Measurements from ENCODE around the gene DPM2. TPM values are rescaled to one million over a fixed set of nuclear protein-coding genes. Genes with fewer than 3 reads are reported as not detected.
A peak's percentile ranks its signal among the peaks of the same experiment; 100 is the strongest.

DPM2 gene
- total and polyA plus RNA-seq, 2 experiments from 2014 or later, result 36.6 to 92.4 TPM

DNA sequence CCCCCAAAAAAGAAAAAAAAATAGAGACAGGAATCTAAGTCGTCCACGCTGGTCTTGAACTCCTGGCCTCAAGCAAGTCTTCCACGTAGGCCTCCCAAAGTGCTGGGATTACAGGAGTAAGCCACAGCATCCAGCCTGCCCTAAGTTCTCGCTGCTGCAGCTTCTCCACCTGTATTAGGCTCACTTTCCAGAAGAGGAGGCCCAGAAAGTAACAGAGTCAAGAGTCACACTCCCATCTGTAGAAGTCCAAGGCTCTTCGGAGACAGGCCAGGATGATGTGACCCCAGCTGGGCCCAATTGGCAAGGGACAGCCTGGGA is 41.3 kb upstream of the DPM2 start:
- H3K27ac Mint-ChIP-seq, result peak overlapping the region; percentile 76
- H2AFZ ChIP-seq, result no peak overlapping the region

DNA sequence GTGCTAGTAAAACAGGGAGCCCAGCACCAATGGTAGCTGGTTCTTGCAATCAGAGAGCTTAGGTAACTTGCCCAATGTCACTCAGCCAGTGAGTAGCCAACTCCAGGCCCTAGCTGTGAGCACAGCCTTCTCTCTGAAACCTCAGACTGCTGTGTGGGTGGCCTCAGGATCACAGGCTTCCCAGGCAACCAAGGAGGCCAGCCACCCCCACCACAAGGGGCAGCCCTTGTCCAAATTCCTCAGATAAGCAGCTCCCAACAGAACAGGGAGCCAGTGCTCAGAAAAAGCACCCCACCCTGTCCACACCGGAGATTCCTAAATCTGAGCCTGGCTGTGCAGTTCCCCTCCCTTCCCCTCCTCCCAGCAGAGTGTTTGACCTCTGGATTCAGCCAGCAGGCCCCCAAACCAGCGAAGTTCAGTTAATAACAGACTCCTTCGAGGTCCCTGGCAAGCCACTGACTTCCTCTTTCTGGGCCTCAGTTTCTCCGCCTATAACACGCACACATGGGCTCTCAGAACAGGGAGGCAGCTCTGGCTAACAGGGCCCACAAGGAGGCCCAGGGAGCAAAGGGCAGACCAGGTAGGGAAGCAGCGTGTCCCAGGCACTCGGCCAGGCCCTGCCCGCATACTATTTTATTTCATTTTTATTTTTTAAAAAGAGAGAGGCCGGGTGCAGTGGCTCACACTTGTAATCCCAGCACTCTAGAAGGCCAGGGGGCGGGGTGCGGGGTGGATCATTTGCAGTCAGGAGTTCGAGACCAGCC is 40.4 kb upstream of the DPM2 start:
- H2AFZ ChIP-seq, result no peak overlapping the region
- DNase-seq (ENCODE audit: low spot score) (peak; percentile 74), ATAC-seq (peak; percentile 9)
- no peaks in the 10 kb centered on the region for H3K9me2 ChIP-seq (ENCODE audit: insufficient read depth)
- Mint-ChIP-seq H3K27ac (peak overlapping the region; percentile 82), H3K9me3 (no peaks in the 10 kb centered on the region), H3K4me3 (peak overlapping the region; percentile 96), H3K4me1 (peaks cover 66% of the 10 kb centered on the region), H3K36me3 (ENCODE audit: low read depth) (peaks cover 4% of the 10 kb centered on the region; the same call in 2 of the 3 replicates), H3K27me3 (ENCODE audit: insufficient read depth, low read depth, poor library complexity) (peaks cover 18% of the 10 kb centered on the region)
- H3K36me3 ChIP-seq (ENCODE audit: insufficient read depth), result no peaks in the 10 kb centered on the region
- H3F3A ChIP-seq (replicated peaks; ENCODE audit: low read depth), result peaks cover 13% of the 10 kb centered on the region
- peak overlapping the region; percentile 88 for H3K27ac ChIP-seq (ENCODE audit: low read depth)
- peak overlapping the region; percentile 99 for H3K4me2 ChIP-seq
- no peak for TF ChIP-seq EZH2phosphoT487 (IDR thresholded peaks at IDR 0.05; ENCODE audit: unreplicated experiment)
- no peak for TF ChIP-seq JUNB (IDR thresholded peaks at IDR 0.05; ENCODE audit: unreplicated experiment)
- TF ChIP-seq, protein P1, sequence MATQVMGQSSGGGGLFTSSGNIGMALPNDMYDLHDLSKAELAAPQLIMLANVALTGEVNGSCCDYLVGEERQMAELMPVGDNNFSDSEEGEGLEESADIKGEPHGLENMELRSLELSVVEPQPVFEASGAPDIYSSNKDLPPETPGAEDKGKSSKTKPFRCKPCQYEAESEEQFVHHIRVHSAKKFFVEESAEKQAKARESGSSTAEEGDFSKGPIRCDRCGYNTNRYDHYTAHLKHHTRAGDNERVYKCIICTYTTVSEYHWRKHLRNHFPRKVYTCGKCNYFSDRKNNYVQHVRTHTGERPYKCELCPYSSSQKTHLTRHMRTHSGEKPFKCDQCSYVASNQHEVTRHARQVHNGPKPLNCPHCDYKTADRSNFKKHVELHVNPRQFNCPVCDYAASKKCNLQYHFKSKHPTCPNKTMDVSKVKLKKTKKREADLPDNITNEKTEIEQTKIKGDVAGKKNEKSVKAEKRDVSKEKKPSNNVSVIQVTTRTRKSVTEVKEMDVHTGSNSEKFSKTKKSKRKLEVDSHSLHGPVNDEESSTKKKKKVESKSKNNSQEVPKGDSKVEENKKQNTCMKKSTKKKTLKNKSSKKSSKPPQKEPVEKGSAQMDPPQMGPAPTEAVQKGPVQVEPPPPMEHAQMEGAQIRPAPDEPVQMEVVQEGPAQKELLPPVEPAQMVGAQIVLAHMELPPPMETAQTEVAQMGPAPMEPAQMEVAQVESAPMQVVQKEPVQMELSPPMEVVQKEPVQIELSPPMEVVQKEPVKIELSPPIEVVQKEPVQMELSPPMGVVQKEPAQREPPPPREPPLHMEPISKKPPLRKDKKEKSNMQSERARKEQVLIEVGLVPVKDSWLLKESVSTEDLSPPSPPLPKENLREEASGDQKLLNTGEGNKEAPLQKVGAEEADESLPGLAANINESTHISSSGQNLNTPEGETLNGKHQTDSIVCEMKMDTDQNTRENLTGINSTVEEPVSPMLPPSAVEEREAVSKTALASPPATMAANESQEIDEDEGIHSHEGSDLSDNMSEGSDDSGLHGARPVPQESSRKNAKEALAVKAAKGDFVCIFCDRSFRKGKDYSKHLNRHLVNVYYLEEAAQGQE (IDR thresholded peaks at IDR 0.05; ENCODE audit: unreplicated experiment), result no peak
- TF ChIP-seq, protein P2, sequence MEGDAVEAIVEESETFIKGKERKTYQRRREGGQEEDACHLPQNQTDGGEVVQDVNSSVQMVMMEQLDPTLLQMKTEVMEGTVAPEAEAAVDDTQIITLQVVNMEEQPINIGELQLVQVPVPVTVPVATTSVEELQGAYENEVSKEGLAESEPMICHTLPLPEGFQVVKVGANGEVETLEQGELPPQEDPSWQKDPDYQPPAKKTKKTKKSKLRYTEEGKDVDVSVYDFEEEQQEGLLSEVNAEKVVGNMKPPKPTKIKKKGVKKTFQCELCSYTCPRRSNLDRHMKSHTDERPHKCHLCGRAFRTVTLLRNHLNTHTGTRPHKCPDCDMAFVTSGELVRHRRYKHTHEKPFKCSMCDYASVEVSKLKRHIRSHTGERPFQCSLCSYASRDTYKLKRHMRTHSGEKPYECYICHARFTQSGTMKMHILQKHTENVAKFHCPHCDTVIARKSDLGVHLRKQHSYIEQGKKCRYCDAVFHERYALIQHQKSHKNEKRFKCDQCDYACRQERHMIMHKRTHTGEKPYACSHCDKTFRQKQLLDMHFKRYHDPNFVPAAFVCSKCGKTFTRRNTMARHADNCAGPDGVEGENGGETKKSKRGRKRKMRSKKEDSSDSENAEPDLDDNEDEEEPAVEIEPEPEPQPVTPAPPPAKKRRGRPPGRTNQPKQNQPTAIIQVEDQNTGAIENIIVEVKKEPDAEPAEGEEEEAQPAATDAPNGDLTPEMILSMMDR (conservative IDR thresholded peaks at IDR 0.05; ENCODE audit: low read depth in 2 of 2), result peak in 1 of 2 experiments; percentile 8; a peak in 1 of 4 replicates
- H3K79me2 ChIP-seq (replicated peaks; ENCODE audit: insufficient read depth), result peaks cover 72% of the 10 kb centered on the region
- H3K4me1 ChIP-seq (ENCODE audit: insufficient read depth), result peaks cover 44% of the 10 kb centered on the region
- H3K27me3 ChIP-seq (ENCODE audit: insufficient read depth), result no peaks in the 10 kb centered on the region
- H4K20me1 ChIP-seq (replicated peaks; ENCODE audit: insufficient read depth), result peaks cover 32% of the 10 kb centered on the region
- H3K4me3 ChIP-seq, result peak overlapping the region; percentile 98

More for the DNA sequence above, 41.3 kb upstream of the DPM2 start:
- H3K9me2 ChIP-seq (ENCODE audit: insufficient read depth), result no peaks in the 10 kb centered on the region
- peak overlapping the region; percentile 92 for H3K27ac ChIP-seq (ENCODE audit: low read depth)
- Mint-ChIP-seq H3K4me3 (peak overlapping the region; percentile 96), H3K27me3 (ENCODE audit: insufficient read depth, low read depth, poor library complexity) (peaks cover 21% of the 10 kb centered on the region), H3K4me1 (peaks cover 69% of the 10 kb centered on the region), H3K9me3 (no peaks in the 10 kb centered on the region), H3K36me3 (ENCODE audit: low read depth) (peaks cover 4% of the 10 kb centered on the region; the same call in 2 of the 3 replicates)
- H3K27me3 ChIP-seq (ENCODE audit: insufficient read depth), result no peaks in the 10 kb centered on the region
- ATAC-seq, result no peak
- H3K4me3 ChIP-seq, result peak overlapping the region; percentile 98
- DNase-seq (ENCODE audit: low spot score), result no peak
- H3K36me3 ChIP-seq (ENCODE audit: insufficient read depth), result no peaks in the 10 kb centered on the region
- peaks cover 41% of the 10 kb centered on the region for H3K4me1 ChIP-seq (ENCODE audit: insufficient read depth)
- peak overlapping the region; percentile 99 for H3K4me2 ChIP-seq
- TF ChIP-seq POLR2AphosphoS5 (IDR thresholded peaks at IDR 0.05; ENCODE audit: low read depth), result no peak
- TF ChIP-seq CREB1 (CRISPR knock-in tag; IDR thresholded peaks at IDR 0.05; ENCODE audit: low read depth), result no peak
- TF ChIP-seq JUNB (IDR thresholded peaks at IDR 0.05; ENCODE audit: unreplicated experiment), result no peak
- TF ChIP-seq, protein P3, sequence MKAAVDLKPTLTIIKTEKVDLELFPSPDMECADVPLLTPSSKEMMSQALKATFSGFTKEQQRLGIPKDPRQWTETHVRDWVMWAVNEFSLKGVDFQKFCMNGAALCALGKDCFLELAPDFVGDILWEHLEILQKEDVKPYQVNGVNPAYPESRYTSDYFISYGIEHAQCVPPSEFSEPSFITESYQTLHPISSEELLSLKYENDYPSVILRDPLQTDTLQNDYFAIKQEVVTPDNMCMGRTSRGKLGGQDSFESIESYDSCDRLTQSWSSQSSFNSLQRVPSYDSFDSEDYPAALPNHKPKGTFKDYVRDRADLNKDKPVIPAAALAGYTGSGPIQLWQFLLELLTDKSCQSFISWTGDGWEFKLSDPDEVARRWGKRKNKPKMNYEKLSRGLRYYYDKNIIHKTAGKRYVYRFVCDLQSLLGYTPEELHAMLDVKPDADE (IDR thresholded peaks at IDR 0.05), result no peak
- no peak for TF ChIP-seq ZNF114 (CRISPR knock-in tag; IDR thresholded peaks at IDR 0.05)
- peaks cover 18% of the 10 kb centered on the region for H3F3A ChIP-seq (replicated peaks; ENCODE audit: low read depth)
- peaks cover 29% of the 10 kb centered on the region for H4K20me1 ChIP-seq (replicated peaks; ENCODE audit: insufficient read depth)
- peaks cover 63% of the 10 kb centered on the region for H3K79me2 ChIP-seq (replicated peaks; ENCODE audit: insufficient read depth)
